GM19099 (cell line): Measurements from ENCODE around the gene TIAL1.

Experiments
- POLR2A ChIP-seq: IDR thresholded peaks from 3 replicates; pipeline ENCODE4 v1.6.1; 2011; ENCODE audit warnings: low read depth; ENCODE audit not compliant: insufficient read length; ENCODE audit errors: extremely low read depth

TIAL1 gene

DNA sequence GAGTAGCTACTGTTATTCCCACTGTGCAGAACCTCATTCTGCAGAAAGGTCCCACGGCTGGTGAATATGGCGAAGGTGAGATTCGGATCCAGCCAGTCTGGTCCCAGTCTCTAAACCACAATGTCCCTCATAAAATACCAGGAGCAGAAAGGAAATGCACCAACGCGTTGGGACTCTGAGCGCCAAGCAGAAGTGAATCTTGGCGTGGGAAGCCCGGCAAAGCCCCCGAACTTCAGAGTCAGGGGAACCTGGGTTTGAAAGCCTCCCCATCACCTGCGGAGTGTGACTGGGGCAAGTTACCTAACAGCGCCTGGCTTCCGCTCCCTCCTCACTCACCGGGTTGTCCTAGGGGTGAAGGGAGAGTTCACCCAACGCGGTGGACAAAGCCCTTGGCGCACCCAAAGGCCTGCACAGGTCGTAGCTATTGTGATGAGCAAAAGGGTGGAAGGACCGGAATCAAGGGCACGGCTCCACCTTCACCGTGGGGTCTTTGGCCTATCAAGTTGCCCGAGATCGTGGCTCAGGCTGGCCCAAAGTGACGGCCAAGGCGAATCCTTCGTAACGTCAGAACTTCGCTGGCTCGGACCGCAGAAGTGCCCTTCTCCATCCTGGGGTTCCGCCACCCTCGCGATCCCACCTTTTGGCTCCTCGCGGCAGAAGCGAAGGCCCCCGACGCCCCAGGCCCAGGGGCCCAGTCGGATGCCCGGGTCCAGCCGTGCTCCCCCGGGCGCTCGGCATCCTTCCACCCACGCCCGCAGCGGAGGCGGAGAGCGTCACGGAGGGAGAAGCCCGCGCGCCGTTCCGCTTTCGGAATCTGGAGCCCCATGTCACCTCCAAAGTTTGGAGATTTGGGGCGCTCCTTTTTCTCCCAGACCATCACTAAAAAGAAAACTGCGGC lies 55.1 kb downstream of the TIAL1 start:
- peak; percentile 10 for TF ChIP-seq POLR2A

DNA sequence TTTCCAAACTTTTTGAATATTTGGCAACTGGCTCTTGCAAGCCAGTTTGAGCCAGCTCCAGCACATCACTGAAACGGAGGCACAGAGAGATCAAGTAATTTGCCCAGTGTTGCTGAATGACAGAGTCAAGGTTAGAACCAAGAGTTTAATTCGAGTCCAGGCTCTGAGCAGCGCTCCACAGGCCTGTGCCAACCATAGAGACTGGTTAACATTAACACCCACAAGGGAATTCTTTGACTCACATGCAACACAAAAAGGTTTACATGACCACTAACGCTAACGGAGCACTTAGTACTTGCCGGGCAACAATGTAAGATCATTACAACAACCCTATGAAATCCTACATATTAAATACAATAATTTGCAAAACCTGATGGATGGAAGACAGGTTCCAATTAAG lies 55.7 kb downstream of the TIAL1 start:
- TF ChIP-seq POLR2A = no peak

DNA sequence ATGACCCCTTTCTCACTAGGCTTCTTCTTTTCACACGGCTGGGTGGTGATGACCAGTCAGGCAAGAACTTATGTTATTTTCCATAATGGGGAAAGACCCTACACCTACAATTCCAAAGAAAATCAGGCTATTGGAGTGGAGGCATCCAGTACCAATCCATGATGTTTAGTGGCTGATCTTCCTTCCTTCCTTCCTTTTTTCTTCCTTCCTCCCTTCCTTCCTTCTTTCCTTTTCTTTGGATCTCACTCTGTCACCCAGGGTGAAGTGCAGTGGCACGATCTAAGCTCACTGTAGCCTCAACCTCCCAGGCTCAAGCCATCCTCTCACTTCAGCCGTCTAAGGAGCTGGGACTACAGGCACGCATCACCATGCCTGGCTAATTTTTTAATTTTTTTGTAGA lies 56.7 kb downstream of the TIAL1 start:
- no peak for TF ChIP-seq POLR2A

DNA sequence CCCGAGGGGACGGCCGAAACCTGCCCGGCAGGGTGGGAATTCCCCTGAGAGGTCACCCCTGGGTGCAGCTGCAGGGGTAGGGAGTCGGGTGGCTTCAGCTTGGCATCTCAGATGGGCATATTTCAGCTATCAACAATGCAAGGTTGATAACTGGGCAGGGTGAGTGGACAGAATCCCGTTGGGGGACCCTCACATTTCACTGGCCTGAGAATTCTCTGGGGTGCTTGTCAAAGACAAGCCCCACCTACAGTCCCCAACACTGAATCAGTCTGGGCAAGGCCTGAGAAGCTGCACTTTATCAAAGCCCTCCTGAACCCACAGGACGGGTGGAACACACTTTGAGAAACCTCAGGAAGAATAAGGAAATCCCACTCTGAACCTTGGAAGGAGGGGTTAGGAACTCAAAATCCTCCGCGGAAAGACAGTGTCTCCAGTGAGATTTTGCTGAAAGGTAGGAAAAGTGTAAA lies 57.4 kb downstream of the TIAL1 start:
- TF ChIP-seq POLR2A = no peak

DNA sequence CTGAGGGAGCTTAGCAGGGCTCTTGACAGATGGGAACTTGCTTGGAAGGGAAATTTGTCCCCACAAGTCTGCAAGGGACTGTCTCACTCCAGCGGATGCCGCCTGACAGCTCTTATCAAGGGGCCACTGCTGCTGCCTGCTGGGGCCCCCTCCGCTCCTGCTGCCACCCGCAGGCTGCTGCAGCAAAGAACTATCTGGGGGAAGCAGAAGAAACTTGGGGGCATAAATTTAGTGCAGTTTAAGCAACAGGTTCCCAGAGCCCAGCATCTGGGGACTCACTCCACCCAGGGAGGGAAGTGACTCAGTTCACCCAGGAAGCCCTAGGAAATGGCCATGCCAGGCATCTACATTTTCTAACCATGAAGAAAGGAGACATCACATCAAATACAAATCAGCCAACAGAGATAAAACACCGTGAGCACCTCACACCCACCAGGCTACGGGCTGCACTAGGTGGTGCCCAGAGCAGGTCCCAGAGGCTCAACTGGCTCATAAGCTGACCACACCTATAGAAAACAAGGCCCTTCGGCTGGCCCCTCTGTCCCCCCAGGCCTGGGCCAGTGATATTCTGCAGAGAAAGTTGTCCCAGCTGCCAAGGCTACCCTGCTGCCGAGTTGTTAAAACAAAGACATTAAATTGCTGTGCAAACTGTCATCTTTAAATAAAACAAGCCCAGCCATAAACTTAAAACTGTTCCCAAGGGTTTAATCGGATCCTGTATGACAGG lies 58.0 kb downstream of the TIAL1 start:
- TF ChIP-seq POLR2A = no peak

DNA sequence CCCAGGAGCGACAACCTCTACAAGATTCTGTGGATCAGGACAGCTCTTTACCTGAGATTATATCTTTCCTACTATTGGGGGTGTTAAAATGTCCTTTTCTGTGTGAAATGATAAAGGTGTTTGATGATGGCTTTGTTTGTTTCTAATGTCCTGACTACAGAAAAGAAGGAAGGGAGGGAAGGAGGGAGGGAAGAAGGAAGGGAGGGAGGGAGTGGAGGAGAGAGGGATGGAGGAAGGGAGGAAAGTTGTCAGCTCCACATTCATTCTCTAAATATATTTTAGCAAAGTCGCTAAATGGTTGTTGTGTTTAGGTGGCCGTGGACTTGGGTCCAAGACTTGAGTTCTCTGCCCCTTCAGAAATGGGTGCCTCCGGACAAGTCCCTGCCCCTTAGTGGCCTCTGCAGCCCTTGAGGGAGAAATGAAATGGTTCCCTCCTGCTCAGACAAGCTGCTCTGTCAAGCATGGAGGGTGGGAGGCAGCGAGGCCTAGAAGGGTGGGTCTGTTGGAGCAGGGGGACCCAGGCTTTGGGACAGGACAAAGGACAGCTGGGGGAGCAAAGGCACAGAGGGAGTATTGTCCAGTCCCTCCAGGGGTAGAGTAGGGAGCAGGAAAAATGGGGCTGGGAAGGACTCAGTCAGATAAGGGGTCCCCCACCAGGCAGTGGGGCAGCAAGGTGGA lies 58.7 kb downstream of the TIAL1 start:
- no peak for TF ChIP-seq POLR2A

DNA sequence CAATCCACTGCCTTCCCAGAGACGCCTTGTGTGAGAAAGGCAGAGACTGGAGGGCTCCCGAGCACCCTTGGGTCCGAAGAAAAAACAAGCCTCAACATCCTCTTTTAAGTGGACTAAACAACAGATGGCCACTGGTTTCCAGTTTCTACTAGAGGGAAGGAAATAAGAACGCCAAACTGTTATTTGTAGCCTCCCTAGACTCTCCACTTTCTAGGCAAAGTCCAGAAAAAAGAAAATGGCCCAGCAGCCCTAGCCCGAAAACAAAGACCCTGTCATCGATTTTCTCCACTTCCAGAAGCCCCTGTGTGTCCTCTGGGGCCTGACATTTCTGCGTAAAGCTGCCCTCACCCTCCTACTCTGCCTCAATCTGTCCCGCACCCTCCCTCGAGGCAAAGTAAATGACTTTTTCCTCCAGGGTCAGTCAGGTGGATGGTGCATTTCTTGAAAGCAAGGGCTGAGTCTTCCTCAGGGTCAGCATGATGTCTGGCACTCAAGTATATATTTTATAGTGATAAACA lies 60.2 kb downstream of the TIAL1 start:
- TF ChIP-seq POLR2A = no peak

DNA sequence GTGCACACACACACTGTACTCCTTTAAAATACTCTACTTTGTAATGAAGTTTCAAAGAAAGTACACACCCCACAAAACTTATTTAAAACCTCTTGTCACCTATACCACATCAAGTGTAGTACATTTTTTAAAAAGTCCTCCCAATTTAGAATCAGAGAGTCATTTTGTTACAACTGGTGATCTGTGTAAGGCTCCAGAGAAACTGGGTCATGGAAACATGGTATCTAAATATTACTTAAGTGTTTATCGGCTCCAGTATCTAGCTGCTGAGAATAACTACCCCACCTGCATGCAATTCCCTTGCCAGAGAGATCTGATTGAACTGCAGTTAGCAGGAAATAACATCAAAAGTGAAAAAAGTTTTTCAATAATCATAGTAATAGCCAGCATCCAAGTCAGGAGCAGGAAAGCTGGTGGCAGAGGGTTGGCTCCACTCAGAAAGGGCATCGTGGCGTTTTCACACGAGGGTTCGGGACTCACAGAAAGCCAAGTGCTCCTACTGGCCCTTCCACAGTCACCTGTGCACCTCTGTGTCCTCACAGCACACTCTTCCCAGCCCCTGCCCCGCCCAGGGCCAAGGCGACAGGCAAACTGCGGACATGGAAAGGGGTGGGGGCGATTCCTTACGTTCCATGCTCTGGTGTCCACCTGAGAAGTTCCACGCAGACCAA lies 60.8 kb downstream of the TIAL1 start:
- TF ChIP-seq POLR2A = no peak

DNA sequence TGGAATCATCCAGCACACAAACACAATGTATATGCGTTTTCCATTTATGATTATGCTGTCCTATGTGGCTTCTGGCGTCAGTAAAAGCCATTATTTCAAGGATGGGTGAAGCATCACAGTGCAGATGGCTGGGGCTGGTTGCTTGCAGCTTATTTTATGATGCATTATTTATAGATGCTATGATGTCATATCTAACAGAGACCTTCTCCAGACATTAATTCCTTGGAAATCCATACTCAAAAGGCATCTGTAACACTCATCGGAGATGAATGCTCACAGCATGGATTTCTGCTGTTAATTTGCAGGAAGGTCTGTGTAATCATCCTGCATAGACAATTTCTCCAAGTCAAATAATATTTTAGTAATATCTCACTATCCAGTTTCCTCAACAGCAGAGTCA lies 61.5 kb downstream of the TIAL1 start:
- TF ChIP-seq POLR2A = no peak

DNA sequence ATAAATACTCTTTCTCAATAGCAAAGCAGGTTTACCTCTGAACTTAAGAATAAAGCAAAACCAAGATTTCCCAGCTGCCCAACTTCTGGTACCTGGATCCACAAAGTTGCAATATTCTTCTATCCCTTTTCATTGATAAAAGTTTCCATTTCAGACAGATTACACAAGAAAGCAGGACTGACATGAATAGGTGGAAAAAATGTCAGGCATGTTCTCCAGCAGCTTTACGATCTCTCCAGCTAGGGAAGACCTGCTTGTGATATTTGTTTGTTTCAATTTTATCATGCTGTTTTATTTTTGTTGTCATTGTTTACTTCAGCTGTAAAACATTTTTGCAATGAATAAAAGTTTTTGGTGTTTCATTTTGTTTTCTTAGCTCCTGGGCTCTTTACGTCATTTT lies 63.3 kb downstream of the TIAL1 start:
- no peak for TF ChIP-seq POLR2A

DNA sequence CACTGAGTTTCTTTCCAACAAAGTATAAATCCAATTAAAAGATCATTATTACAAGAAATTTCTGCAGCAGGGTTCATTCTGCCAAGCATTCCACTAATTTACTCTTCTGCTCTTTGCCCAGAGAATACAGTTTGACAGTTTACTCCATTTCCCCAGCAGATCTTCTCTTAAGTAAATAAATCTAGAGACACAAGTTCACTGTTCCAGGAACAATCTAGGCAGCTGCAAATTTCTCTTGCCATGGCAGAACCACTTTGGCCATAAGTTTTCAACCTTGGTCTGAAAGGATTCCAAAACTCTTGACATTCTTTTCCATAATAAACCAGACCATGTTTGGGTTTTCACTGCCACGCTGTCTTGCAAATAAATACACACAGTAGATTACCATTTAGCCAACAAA lies 65.7 kb downstream of the TIAL1 start:
- no peak for TF ChIP-seq POLR2A

DNA sequence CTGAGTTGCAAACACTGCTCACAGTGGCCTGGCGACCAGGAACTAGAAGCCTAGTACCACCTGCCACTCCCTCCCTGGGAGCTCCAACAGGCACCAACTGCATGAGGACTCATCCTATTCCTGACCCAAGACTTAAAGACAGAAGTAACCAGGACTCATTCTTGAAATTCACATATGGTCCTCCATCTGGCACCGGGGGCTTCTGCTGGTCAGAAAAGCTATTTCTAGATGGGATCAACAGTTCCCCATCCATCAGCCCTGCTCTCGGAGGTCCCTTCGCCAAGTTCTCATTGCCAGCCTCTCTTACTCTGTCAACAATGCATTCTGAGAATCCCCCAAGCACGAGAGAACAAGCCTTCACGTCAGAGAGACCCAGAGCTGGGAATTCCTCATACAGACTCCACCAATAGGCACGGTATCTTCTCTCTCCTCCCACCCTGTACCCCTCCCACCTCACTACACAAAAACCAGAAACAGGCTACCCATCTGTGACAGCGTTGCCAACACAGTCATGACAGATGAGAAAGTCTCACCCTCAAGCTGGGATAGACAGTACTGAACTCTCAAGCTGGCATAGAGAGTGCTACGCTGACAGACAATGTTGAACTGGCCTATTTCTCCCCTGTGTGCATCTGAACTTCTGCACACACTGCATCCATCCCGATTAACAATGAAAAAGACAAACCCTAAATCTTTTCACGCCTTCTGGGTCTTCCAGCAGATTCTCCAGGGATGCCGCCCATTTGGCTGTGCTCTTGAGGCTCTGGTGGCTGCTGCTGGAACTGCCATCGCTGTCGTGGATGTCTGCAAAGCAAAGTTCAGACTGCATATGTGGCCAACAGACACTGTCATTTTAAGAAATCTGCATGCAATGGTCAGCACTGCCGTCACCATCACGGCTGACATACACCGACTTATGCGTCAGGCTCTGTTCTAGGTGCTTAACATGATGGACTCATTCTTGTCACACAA lies 69.9 kb downstream of the TIAL1 start:
- TF ChIP-seq POLR2A = no peak

DNA sequence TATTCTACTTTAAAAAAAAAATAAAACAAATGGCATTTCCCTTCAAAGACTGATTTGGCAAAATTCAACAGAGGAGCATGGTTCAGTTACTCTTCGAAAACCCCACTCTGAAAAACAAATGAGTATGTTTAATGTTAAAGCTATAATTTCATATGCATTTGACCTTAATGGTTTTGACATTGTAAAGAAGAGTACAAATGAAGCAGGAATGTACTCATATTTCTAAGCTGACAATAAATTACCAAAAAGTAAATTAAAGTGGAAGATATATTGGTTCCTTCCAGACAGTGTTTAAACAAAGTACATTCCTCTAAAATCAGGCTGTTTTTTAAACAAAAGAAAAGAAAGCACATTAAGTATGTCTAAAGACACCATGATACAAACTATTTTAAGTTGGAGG lies 70.6 kb downstream of the TIAL1 start:
- no peak for TF ChIP-seq POLR2A

DNA sequence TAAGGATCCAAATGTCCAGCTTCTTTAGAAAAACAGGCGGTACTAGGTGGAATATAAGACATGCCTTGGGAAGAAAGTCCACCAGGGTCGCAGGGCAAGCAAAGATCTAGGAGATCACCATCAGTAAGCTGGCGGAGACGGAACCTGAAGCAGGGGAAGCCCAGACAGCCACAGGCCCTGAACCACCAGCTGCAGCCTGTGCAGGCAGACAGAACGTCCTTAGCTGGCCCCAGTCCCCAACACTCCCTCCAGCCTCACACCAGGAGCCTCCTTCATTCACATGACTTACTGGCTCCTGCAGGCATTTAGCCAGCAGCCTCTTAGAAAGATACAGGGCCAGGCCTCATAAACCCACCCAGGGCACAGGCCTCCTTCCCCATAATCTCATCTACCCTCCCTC lies 71.6 kb downstream of the TIAL1 start:
- no peak for TF ChIP-seq POLR2A
